AG09319 (cell line): ENCODE measurements around the gene PARD6B.
"Not testable (repeated sequence)": the region's sequence is repeated elsewhere in the genome, so short reads cannot be mapped to it uniquely, and the experiment has no call there.

Experiments
- DNase-seq: peaks from one replicate; pipeline ENCODE4 v3.0.0-alpha.2; 2010; ENCODE audit warnings: low read depth; ENCODE audit errors: extremely low read depth
- TF ChIP-seq, protein P1 (sequence below): IDR thresholded peaks from 2 replicates; pipeline ENCODE4 v1.5.1; 2011; ENCODE audit warnings: low read depth, mild to moderate bottlenecking, inconsistent platforms, low read length, moderate library complexity

Gene PARD6B

DNA sequence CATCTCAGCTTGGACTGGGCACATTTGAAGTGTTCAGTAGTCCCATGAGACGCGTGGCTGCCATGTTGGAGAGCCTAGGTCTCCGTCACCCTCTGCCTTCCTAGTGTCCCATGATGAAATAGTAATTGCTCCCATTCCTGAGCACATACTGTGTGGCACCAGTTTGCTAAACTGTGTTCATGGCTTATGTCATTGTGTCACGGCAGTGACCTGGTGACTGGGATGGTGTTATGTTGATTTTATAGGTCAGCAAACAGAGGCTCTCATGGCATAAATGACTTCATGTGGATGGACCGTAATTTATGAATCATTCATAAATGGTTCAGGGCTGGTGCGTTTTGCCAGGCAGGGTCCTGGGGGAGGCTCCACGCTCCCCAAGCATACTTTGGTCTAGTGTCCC, 67.3 kb downstream of the PARD6B start:
- TF ChIP-seq, protein P1, sequence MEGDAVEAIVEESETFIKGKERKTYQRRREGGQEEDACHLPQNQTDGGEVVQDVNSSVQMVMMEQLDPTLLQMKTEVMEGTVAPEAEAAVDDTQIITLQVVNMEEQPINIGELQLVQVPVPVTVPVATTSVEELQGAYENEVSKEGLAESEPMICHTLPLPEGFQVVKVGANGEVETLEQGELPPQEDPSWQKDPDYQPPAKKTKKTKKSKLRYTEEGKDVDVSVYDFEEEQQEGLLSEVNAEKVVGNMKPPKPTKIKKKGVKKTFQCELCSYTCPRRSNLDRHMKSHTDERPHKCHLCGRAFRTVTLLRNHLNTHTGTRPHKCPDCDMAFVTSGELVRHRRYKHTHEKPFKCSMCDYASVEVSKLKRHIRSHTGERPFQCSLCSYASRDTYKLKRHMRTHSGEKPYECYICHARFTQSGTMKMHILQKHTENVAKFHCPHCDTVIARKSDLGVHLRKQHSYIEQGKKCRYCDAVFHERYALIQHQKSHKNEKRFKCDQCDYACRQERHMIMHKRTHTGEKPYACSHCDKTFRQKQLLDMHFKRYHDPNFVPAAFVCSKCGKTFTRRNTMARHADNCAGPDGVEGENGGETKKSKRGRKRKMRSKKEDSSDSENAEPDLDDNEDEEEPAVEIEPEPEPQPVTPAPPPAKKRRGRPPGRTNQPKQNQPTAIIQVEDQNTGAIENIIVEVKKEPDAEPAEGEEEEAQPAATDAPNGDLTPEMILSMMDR = no peak
- DNase-seq = no peak

DNA sequence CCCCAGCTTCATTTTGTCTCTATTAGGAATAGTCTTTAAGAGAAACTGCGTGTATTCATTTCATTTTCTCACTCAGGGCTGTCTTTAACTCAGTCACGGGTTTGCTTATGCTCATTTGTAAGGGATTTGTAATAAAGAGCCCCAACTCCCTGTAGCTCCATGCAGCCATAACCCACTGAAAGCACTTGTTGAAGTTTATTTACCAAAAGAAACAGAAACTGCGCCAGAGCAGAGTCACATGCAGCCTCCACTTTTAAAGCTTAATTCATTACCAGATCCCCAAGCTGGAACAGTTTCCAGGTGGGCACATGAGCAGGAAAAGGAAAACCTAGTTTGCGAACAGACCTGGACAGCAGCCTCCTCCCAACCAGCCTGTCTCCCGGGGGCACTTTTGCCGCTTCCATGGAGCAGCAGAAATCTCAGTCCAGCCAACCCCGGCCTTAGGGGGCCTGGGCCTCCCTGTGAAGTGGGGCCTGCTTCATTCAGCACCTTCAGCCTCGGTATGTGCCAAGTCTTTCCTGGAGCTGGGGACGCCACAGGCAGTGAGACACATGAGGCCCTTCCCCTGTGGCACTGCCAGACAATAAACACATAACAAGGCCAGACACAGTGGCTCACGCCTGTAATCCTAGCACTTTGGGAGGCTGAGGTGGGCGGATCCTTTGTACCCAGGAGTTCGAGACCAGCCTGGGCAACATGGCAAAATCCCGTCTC, 68.0 kb downstream of the PARD6B start:
- TF ChIP-seq, protein P1 = no peak
- no peak for DNase-seq

DNA sequence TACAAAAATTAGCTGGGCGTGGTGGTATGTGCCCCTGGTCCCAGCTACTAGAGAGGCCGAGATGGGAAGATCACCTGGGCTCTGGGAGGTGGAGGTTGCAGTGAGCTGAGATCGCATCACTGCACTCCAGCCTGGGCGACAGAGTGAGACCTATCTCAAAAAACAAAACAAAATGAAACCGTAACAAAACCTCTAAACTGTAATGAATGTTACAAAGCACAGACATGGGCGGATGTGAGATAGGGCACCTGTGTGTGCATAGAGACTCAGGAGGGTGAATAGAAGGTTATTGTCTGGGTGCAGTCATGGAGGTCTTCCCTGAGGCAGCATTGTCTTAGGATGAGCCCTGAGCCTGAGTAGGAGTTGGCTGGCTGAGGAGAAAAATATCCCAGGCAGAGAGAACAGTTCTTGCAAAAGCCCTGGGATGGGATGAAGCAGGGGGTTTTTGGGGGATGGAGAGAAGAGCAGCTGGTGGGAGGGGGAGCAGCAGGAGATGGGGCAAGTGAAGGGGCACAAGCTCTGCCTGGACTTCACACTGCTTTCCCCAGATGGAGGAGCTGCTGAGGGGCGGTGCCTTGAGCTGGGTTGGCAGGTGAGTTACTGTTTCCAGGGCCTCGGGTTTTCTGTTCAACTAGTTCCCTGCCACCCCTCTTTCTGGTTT, 68.6 kb downstream of the PARD6B start:
- TF ChIP-seq, protein P1 = no peak
- no peak for DNase-seq

GRCh38 chr20:50800986-50801746, 69.8 kb downstream of the PARD6B start:
- DNase-seq = not testable (repeated sequence)

- no peak for DNase-seq
- TF ChIP-seq, protein P1 = no peak
Measured at GRCh38 chr20:50801747-50802125, 70.4 kb downstream of the PARD6B start.

GRCh38 chr20:50802289-50802688, 70.9 kb downstream of the PARD6B start:
- no peak for DNase-seq
- TF ChIP-seq, protein P1 = no peak

DNA sequence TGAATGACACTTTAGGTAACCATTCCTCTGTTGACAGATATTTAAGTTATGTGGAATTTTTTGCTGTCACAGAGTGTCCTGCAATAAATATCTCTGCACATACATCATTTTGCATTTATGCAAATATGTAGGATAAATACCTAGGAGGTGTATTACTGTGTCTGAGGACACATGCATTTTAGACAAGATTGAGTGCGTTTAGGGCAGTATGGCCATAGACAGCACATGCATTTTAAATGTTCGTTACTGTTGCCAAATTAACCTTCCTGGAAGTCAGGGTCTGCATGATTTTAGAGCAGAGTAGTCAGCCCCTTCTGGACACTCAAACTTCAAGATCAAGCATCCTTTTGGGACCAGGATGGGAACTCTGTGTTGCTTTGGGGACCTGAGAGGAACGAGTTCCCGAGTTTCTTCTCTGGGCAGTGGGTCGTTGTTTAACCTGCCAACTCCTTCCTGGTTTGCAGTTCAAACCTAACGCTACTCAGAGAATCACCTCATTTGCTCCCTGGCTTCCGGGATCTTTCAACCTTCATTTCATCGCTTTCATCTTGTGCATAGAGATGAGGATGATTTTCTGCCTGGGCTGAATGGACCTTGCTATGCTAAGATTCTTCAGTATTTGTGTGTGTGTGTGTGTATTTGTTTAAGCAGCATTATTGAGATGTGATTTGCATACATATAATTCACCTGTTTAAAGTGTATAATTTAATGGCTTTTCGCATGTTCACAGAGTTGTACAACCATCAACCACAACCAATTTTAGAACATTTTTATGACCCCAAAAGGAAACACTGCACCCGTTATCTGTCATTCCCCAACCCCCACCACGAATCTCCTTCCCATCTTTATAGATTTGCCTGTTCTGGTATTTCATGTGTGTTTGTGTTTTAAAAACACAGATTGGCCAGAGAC, 73.3 kb downstream of the PARD6B start:
- TF ChIP-seq, protein P1 = no peak
- DNase-seq = no peak
